ENCODE data around the gene COL5A1.

DNA sequence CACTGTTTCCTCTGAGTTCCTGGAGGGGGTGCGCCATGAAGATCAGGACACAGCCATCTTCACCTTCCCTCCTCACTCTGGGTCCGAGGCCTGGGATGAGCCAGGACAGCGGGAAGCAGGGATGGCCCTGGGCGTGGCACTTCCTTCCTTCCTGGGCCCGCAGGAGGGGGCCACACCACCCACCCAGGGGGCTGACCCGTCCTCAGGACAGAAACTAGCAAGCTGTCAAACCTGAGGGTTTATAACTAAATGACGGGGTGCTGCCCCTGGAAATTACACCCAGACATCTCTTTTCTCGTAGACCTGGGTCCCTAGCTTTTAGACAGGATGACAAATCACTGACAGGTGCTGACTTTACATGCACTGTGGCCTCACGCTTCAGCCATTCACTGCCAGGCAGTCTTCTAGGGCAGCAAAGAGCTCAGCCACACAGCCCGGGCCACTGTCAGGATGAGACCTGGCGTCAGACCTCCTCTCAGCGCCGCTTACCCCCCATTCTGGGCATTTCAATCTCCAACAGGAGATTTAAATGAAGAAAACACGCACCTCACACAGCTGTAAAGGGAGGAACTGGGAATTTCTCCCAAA, 247.1 kb downstream of the COL5A1 start:
- TF ChIP-seq GATA2 (IDR thresholded peaks at IDR 0.05; ENCODE audit: low read depth, low read length) (no peak), GATA3 (IDR thresholded peaks at IDR 0.05; ENCODE audit: low read depth, low read length) (no peak)

Measured in SH-SY5Y (cell line).